SH-SY5Y (cell line): Measurements from ENCODE around the gene RPS21.

Source experiments
- GATA2 ChIP-seq: IDR thresholded peaks from 2 replicates; pipeline ENCODE4 v1.6.1; 2011; ENCODE audit warnings: mild to moderate bottlenecking, low read depth, low read length
- GATA3 ChIP-seq: IDR thresholded peaks from 2 replicates; pipeline ENCODE4 v1.6.1; 2011; ENCODE audit warnings: low read depth, mild to moderate bottlenecking, low read length, moderate library complexity

- TF ChIP-seq GATA2 (no peak), GATA3 (no peak)
These were observed 9.2 kb upstream of the RPS21 start for GRCh38 chr20:62377615-62378178.
